NOMO-1 (cell line): ENCODE measurements around the gene ASB10.

Source experiments
- DNase-seq, 2 experiments: peaks; one replicate each; lab custom pipeline; 2025; ENCODE audit not compliant: unreplicated experiment in 2 of 2; lab: John Stamatoyannopoulos, UW

ASB10 gene

GRCh38 chr7:151137791-151138152 is 49.3 kb downstream of the ASB10 start:
- no peak for DNase-seq

- DNase-seq = no peak
Measured at GRCh38 chr7:151137076-151137675, 49.9 kb downstream of the ASB10 start.

GRCh38 chr7:151135866-151136843 is 50.9 kb downstream of the ASB10 start:
- DNase-seq = no peak

- DNase-seq = no peak
Measured at GRCh38 chr7:151135525-151135845, 51.6 kb downstream of the ASB10 start.

- no peak for DNase-seq
Measured at GRCh38 chr7:151134743-151135524, 52.1 kb downstream of the ASB10 start.

GRCh38 chr7:151133986-151134742 is 52.9 kb downstream of the ASB10 start:
- no peak for DNase-seq

GRCh38 chr7:151133266-151133985 is 53.6 kb downstream of the ASB10 start:
- DNase-seq = no peak

GRCh38 chr7:151132461-151133205 is 54.4 kb downstream of the ASB10 start:
- DNase-seq = no peak

- no peak for DNase-seq
Measured at GRCh38 chr7:151131592-151132293, 55.3 kb downstream of the ASB10 start.

- no peak for DNase-seq
Measured at GRCh38 chr7:151131224-151131591, 55.8 kb downstream of the ASB10 start.

GRCh38 chr7:151130741-151131157 is 56.3 kb downstream of the ASB10 start:
- DNase-seq = no peak

GRCh38 chr7:151129960-151130591 is 57.0 kb downstream of the ASB10 start:
- DNase-seq = no peak

GRCh38 chr7:151129117-151129959 is 57.7 kb downstream of the ASB10 start:
- no peak for DNase-seq

GRCh38 chr7:151128716-151129115 is 58.3 kb downstream of the ASB10 start:
- DNase-seq = no peak

GRCh38 chr7:151128144-151128543 is 58.9 kb downstream of the ASB10 start:
- DNase-seq = no peak

- no peak for DNase-seq
Measured at GRCh38 chr7:151126491-151127137, 60.4 kb downstream of the ASB10 start.

- DNase-seq = no peak
Measured at GRCh38 chr7:151125846-151126481, 61.1 kb downstream of the ASB10 start.
